HT1080 (cell line): ENCODE measurements around the gene CD300LD. TPM values are rescaled to one million over a fixed set of nuclear protein-coding genes. Genes with fewer than 3 reads are reported as not detected.

Experiments
- DNase-seq: peaks from one replicate; pipeline ENCODE4 v3.0.0-alpha.2; 2015; ENCODE audit warnings: low read depth
- total RNA-seq: library from RNA; depleted of rRNA; stranded (reverse); fragments of >200 nt; shearing (Covaris generic); gene quantifications from 2 replicates; pipeline ENCODE4 v1.2.3, GENCODE V29; 2014

Gene CD300LD
- total RNA-seq, 1 experiment from 2014 or later, result not detected

- no peak for DNase-seq
Observed at GRCh38 chr17:74607221-74607620, 15.1 kb upstream of the CD300LD start.

- no peak for DNase-seq
Observed at GRCh38 chr17:74606050-74606449, 14.0 kb upstream of the CD300LD start.

GRCh38 chr17:74605361-74605760, 13.3 kb upstream of the CD300LD start:
- DNase-seq, result peak; percentile 51

- DNase-seq, result no peak
Observed at GRCh38 chr17:74604761-74605160, 12.7 kb upstream of the CD300LD start.

DNA sequence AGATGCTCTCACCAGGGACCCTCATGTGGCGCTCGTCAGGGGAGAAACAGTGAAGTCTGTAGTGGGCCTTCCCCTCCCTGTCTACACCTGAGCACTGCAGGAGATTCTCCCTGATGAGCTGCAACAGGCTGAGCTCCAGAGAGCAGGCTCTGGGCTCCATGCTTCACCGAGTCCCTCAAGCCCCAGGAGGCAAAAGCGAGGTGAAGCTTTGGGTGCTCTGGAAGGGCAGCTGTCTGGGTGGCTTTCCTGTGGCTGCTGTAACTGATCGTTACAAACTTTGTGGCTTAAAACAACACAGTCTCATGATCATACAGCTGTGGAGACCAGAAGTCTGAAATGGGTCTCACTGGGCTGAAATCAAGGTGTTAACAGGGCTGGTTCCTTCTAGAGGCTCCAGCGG, 12.1 kb upstream of the CD300LD start:
- no peak for DNase-seq

DNA sequence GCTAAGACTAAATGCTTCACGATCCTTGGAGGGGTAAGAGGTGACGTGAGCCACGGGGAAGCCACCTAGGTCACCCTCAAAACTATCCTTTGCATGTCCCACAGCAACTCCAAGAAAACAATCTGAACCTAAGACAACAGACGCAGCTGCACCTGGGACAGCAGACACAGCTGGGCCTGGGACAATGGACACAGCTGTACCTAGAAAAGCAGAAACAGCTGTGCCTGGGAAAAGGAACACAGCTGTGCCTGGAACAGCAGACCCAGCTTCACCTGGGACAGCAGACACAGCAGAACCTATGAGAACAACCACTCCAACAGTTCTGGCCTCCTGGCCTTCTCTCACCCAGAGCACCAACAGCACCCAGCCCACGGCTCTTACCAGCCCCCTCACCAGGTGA, 11.7 kb upstream of the CD300LD start:
- no peak for DNase-seq

- DNase-seq, result no peak
Observed at GRCh38 chr17:74603037-74603635, 11.1 kb upstream of the CD300LD start.

GRCh38 chr17:74601944-74602572, 10.0 kb upstream of the CD300LD start:
- peak; percentile 10 for DNase-seq

DNA sequence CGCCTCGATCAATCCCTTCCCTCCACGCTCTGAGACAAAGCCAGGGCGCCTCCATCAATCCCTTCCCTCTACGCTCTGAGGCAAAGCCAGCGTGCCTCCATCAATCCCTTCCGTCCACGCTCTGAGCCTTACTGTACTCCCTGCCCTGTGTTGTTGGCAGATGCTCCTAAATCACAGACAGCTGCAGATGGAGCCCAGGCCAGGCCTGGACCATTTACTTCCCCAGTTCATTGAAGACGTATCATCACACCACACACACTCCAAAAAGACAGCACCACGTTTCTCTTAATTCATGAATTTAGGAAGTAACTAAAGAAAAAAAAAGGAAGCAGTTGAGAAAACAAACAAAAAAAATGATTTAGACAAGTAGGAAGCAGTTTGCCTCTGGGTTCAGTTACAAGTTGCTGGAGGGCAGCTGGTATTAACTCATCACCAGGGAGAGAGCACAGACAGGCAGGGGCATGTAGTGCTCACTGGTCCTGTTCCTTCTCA, 7.4 kb upstream of the CD300LD start:
- no peak for DNase-seq

DNA sequence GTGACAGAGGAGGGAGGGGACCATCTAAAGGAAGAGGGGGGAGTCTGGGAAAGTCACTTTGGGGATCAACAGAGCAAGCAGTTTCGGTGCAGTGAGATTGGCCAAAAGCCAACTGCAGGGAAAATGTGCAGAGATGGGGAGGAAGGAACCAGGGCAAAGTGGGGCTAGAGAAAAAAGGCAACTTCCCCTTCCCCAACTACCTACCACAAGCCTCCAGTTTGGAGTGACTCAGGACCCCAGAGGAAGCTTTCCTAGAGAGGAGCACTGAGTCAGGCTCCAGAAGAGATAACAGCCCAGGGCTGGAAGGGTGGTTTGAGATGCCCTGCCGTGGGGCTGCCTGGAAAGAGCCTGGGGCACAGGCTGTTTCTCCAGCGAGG, 6.9 kb upstream of the CD300LD start:
- no peak for DNase-seq

- DNase-seq, result no peak
Observed at GRCh38 chr17:74598346-74599022, 6.4 kb upstream of the CD300LD start.

DNA sequence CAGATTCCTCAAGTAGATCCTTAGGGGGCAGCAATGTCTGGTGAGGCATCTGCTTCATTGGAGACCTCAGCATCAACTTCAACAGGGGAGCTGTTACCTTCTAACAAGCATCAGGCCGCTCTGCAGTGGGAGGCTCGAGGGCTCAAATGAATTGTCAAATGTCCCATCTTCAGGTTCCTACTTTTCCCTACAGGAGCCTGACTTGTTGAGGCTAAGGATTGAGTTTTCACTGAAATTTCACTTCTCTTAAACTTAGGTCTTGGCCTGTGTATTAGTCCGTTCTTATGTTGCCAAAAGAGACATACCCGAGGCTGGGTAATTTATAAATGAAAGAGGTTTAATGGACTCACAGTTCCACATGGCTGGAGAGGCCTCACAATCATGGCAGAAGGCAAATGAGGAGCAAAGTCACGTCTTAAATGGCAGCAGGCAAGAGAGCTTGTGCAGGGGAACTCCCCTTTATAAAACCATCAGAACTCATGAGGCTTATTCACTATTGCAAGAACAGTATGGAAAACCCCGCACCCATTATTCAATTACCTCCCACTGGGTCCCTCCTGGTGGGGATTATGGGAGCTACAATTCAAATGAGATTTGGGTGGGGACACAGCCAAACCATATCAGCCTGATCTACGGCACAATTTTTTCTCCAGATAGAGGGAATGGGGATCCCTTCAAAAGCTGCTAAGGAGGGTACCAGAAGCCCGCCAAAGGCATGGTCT, 5.1 kb upstream of the CD300LD start:
- DNase-seq, result no peak

- DNase-seq, result no peak
Observed at GRCh38 chr17:74595037-74595750, 3.1 kb upstream of the CD300LD start.

DNA sequence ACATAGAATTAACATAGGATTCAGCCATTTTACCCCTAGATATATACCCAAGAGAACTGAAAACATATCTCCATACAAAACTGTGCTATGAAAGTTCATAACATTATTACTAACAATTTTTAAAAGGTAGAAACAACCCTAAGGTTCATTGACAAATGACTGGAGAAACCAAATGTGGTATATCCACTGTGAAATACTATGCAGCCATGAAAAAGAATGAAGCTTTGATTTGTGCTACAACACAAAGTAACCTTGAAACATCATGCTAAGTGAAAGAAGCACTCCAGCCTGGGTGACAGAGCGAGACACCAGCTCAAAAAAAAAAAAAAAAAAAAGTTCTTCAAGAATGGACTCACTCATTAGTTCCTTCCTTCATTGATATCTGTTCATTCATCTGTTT, 580 bp downstream of the CD300LD start:
- no peak for DNase-seq

DNA sequence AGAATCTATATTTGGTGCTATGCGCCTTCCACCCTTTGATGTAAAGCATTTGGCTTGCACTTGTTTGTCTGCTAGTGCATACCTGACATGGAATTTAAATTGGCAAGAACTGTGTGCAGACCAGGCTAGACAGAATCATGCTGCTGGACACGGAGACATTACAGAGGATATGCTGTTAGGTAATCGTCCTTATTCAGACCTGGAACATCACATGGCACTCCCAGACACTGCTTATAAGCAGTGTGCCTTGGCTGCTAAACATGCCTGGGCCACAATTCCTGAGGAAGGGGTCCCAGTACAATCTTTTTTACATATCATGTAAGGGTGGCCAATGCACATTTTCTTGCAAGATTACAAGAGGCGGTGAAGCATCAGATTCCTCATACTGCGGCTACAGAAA, 6.4 kb downstream of the CD300LD start:
- no peak for DNase-seq

GRCh38 chr17:74584292-74585060, 7.6 kb downstream of the CD300LD start:
- no peak for DNase-seq

GRCh38 chr17:74582633-74583032, 9.4 kb downstream of the CD300LD start:
- no peak for DNase-seq

DNA sequence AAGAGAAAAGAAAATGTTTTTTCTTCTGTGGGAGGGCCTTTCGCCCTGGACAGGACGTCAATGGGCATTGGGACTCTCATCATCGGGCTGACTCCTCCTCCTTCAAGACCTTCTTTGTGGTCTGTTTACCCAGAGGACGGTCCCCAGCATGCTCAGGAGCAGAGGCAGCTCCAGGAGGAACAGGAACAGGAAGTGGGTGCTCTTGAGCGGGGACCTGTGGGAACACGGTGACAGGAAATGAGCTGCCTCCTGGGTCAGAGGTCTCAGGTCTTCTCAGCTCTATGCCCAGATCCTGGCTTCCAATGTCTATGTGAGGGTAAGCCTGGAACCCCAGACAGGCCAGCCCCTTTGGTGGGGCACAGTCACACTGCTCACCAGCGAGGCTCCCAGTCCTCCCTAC, 12.2 kb downstream of the CD300LD start:
- DNase-seq, result no peak

DNA sequence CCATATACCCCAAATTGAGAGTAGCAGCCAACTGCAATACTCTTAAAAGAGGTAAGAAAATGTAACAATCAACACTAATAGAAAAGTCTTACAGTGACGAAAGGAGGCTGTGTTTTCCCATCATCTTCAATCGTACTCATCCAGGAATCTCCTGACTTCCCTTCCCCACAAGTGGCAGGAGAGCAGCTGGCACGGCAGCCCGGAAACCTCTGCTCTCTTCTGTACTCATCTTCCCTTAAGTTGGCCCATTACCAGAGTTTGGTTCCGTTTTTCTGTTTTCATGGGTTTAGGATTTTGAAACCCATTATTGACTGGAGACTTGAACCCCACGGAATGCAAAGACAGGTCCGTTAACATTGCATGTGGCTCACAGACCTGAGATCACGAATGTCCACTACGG, 13.1 kb downstream of the CD300LD start:
- no peak for DNase-seq

- no peak for DNase-seq
Observed at GRCh38 chr17:74574489-74575142, 17.5 kb downstream of the CD300LD start.
